ENCODE measurements around the gene NOS1AP.

- TF ChIP-seq CTCF (IDR thresholded peaks at IDR 0.05; ENCODE audit: low read depth, low read length, poor library complexity, severe bottlenecking) (no peak), EZH2phosphoT487 (IDR thresholded peaks at IDR 0.05; ENCODE audit: borderline replicate concordance, low read length) (no peak)
Measured at GRCh38 chr1:162179121-162179520, 109.6 kb downstream of the NOS1AP start.

Measured in DOHH2 (cell line).